Right lobe of liver (tissue), 4 donors: ENCODE measurements around the gene MAST4.

Experiments used
- POLR2A ChIP-seq: fragments of 450-650 bp; IDR thresholded peaks from one replicate; pipeline ENCODE4 v1.6.1; 2017; ENCODE audit warnings: antibody characterized with exemption, mild to moderate bottlenecking
- TF ChIP-seq, protein P1 (sequence below), 4 donors: fragments of 200-600 bp in 3 of 4; fragments of 450-650 bp in 1 of 4; IDR thresholded peaks; one replicate each; pipeline versions ENCODE4 v1.5.1 to v1.8.0; 2016 to 2022; ENCODE audit warnings: antibody characterized with exemption in 4 of 4, mild to moderate bottlenecking in 2 of 4
- donor health status: DM: no; HTN: no; CAD: no.
- donor health status: DM: no; HTN: no; CAD: no.
- donor health status: DM: no; HTN: yes; CAD: no.

DNA sequence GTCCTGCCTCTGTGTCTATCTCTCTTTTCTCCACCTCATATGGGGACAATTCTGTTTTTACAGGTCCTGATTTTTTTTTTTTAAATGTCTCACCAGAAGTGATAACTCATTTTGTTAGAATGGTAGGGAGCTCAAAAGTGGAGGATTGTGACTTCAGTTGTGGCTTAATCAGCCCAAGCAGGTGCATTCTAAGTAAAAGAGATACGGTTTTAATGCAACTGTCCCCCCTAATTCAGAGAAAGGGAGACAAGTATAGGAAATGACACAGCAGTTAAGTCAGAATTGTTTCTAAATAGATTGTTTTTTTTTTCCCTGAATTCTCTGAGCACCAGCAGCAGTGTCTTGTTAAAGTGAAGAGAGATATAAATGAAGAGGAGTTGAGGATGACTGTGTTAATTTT, 24.5 kb downstream of the MAST4 start:
- TF ChIP-seq, protein P1, sequence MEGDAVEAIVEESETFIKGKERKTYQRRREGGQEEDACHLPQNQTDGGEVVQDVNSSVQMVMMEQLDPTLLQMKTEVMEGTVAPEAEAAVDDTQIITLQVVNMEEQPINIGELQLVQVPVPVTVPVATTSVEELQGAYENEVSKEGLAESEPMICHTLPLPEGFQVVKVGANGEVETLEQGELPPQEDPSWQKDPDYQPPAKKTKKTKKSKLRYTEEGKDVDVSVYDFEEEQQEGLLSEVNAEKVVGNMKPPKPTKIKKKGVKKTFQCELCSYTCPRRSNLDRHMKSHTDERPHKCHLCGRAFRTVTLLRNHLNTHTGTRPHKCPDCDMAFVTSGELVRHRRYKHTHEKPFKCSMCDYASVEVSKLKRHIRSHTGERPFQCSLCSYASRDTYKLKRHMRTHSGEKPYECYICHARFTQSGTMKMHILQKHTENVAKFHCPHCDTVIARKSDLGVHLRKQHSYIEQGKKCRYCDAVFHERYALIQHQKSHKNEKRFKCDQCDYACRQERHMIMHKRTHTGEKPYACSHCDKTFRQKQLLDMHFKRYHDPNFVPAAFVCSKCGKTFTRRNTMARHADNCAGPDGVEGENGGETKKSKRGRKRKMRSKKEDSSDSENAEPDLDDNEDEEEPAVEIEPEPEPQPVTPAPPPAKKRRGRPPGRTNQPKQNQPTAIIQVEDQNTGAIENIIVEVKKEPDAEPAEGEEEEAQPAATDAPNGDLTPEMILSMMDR (IDR thresholded peaks at IDR 0.05), result no peak
- TF ChIP-seq POLR2A, result no peak
